Measurements from ENCODE around the gene SERPINA7.

DNA sequence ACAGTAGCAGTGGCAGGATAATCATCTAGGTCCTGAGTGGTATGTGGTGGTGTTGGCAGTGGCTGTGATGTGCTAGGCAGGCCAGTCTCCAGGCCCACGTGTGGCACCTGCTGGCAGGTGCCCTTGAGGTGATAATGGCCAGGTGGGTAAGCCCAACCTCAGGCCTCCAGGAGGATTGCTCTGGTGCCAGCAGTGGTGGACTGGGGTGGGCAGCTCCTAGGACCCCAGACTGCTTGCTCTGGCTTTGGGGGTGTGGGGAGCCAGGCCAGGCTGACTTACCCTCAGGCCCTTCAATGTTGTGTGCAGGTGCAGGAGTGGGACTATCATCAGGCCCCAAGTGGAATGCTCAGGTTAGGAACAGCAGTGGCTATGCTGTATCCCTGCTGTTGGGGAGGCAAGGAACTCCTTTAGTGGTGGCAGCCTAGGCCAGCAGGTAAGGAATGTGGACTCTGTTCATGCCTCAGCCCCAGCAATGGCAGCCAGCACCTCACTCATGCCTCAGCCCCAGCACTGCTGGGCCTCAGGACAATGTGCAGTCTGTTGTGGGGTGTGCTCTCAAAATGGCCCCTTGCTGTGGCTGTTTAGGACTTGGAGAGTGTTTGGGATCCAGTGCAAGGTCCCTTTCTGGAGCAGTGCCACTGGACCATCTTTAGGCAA, 24.3 kb downstream of the SERPINA7 start:
- TF ChIP-seq, protein P1, sequence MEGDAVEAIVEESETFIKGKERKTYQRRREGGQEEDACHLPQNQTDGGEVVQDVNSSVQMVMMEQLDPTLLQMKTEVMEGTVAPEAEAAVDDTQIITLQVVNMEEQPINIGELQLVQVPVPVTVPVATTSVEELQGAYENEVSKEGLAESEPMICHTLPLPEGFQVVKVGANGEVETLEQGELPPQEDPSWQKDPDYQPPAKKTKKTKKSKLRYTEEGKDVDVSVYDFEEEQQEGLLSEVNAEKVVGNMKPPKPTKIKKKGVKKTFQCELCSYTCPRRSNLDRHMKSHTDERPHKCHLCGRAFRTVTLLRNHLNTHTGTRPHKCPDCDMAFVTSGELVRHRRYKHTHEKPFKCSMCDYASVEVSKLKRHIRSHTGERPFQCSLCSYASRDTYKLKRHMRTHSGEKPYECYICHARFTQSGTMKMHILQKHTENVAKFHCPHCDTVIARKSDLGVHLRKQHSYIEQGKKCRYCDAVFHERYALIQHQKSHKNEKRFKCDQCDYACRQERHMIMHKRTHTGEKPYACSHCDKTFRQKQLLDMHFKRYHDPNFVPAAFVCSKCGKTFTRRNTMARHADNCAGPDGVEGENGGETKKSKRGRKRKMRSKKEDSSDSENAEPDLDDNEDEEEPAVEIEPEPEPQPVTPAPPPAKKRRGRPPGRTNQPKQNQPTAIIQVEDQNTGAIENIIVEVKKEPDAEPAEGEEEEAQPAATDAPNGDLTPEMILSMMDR (IDR thresholded peaks at IDR 0.05; ENCODE audit: insufficient read depth, low read length): no peak
- TF ChIP-seq POLR2AphosphoS5 (IDR thresholded peaks at IDR 0.05; ENCODE audit: low read depth) (no peak), GABPA (IDR thresholded peaks at IDR 0.05; ENCODE audit: low read depth) (no peak)

All from HL-60 (cell line).